ENCODE data around the gene SCGB1D2. TPM values are rescaled to one million over a fixed set of nuclear protein-coding genes. Genes with fewer than 3 reads are reported as not detected.

The SCGB1D2 gene
- total RNA-seq, 2 experiments from 2014 or later: not detected

DNA sequence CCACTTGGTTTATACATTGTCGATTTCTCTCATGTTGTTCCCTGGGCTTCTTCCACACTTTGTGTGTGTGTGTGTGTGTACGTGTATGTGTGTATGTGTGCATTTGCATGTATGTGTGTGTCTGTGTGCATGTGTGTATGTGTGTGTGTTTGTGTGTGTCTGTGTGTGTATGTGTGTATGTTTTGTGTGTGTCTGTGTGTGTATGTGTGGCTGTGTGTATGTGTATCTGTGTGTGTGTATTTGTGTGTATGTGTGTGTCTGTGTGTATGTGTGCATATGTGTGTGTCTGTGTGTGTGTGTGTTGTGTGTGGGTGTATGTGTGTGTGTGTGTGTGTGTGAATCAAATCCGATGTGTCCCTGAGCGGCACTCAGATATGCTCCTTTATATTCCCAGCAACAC is 4.5 kb upstream of the SCGB1D2 start:
- Mint-ChIP-seq H3K4me3 (no peak overlapping the region), H3K27ac (no peak overlapping the region), H3K4me1 (no peaks in the 10 kb centered on the region), H3K27me3 (peaks cover 42% of the 10 kb centered on the region), H3K9me3 (no peaks in the 10 kb centered on the region), H3K36me3 (no peaks in the 10 kb centered on the region)
- no peak for DNase-seq

DNA sequence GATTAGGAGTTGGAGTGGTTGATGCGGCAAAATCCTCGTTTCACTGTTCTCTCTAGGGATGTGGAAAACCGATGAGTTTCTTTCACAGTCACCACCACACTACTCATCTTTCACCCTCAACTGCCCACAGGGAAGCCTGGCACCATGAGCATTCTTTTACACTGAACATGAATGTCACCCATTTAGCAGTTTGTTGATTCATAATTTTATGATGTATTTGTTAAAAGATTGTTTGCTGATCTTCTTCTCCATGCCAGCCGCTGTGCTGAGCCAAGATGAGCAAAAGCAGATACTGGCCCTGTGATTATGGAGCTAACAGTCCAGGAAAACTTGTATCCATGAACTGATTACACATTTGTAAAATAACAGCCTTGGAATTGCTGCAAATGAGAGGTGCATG is 3.9 kb upstream of the SCGB1D2 start:
- peaks cover 37% of the 10 kb centered on the region for H3K27me3 Mint-ChIP-seq

DNA sequence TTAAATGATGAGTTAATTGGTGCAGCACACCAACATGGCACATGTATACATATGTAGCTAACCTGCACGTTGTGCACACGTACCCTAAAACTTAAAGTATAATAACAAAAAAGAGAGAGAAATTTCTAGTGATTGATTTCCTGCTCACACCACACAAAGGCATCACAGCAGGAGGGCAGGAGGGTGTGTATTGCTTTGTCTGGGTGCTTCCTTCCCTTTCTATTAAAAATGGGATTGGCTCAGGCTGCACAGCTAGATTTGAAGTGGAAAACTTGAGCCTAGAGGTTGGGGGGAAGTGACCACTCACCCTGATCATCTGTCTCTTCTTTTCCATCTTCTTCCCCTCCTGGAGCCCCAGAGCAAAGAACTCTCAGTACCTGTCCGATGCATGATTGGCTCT is 944 bp upstream of the SCGB1D2 start:
- no peak for DNase-seq
- Mint-ChIP-seq H3K9me3 (no peaks in the 10 kb centered on the region), H3K27me3 (peaks cover 27% of the 10 kb centered on the region), H3K4me3 (no peak overlapping the region), H3K36me3 (no peaks in the 10 kb centered on the region), H3K4me1 (no peaks in the 10 kb centered on the region), H3K27ac (no peak overlapping the region)

More for the DNA sequence above, 3.9 kb upstream of the SCGB1D2 start:
- DNase-seq: no peak
- no peak overlapping the region for H3K4me3 Mint-ChIP-seq
- no peaks in the 10 kb centered on the region for H3K4me1 Mint-ChIP-seq
- no peaks in the 10 kb centered on the region for H3K36me3 Mint-ChIP-seq
- H3K9me3 Mint-ChIP-seq: no peaks in the 10 kb centered on the region
- no peak overlapping the region for H3K27ac Mint-ChIP-seq

DNA sequence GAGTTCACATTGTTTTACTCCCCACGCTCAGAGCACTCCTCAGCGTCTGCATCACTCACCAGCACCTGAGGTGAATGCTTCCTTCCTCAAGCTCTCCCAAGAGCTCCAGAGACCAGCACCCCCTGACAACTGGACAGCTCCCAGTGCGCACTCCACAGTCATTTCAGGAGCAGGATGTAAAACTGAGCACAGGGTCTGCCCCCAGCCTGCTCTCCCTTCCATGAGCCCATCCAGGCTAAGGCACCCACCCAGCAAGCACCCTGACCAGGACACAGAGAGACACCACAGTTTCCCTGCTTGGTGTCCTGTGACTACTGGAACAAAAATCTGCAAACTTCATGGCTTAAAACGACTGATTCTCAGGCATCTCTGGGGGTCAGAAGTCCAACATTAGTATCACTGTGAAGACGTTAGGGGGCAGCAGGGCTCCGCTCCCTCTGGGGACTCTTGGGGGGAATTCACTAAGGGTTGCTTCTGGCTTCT is 3.3 kb downstream of the SCGB1D2 start:
- DNase-seq: peak; percentile 32
- Mint-ChIP-seq H3K4me3 (no peak overlapping the region), H3K27ac (no peak overlapping the region), H3K9me3 (peaks cover 8% of the 10 kb centered on the region), H3K36me3 (no peaks in the 10 kb centered on the region), H3K4me1 (no peaks in the 10 kb centered on the region), H3K27me3 (peaks cover 30% of the 10 kb centered on the region)

DNA sequence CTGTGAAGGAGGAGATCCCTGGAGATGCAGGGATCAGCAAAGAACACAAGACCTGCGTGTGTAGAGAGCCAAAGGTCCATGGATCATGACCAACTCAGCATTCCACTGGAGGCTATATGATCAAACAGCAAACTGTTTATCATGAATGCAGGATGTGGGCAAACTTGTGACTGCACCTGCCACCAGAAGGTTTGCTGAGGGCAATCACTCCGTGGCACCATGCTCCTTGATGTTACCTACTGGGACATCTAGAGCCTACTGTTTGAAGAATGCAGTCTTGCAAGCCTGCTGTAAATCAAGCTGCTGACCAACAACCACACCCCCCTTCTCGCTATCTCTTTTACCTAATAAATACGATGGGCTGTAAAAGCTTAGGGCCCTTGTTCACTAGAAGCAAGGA is 9.7 kb downstream of the SCGB1D2 start:
- peaks cover 5% of the 10 kb centered on the region for H3K36me3 Mint-ChIP-seq

DNA sequence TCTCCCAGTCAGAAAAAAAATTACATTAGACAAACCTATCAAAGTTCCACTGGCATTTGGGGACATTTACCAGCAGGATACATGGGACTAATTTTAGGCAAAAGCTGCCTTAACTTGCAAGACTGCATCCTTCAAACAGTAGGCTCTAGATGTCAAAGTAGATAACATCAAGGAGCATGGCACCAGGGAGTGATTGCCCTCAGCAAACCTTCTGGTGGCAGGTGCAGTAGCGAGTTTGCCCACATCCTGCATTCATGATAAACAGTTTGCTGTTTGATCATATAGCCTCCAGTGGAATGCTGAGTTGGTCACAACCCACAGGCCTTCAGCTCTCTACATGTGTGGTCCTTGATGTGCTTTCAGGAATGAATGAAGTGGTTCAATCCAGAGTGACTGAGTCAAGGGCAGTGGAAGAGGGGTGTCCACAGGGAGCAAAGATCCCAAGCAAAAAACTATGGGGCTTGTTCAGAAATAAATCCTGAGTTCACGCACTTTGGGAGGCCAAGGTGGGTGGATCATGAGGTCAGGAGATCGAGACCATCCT is 12.0 kb downstream of the SCGB1D2 start:
- peaks cover 18% of the 10 kb centered on the region for H3K27me3 Mint-ChIP-seq
- no peak overlapping the region for H3K4me3 Mint-ChIP-seq
- no peak for DNase-seq
- H3K4me1 Mint-ChIP-seq: no peaks in the 10 kb centered on the region
- peaks cover 5% of the 10 kb centered on the region for H3K36me3 Mint-ChIP-seq
- H3K9me3 Mint-ChIP-seq: peaks cover 26% of the 10 kb centered on the region
- no peak overlapping the region for H3K27ac Mint-ChIP-seq

More for the DNA sequence above, 9.7 kb downstream of the SCGB1D2 start:
- peaks cover 21% of the 10 kb centered on the region for H3K27me3 Mint-ChIP-seq
- H3K4me1 Mint-ChIP-seq: no peaks in the 10 kb centered on the region
- no peak overlapping the region for H3K27ac Mint-ChIP-seq
- no peak for DNase-seq
- H3K4me3 Mint-ChIP-seq: no peak overlapping the region
- H3K9me3 Mint-ChIP-seq: peaks cover 26% of the 10 kb centered on the region

DNA sequence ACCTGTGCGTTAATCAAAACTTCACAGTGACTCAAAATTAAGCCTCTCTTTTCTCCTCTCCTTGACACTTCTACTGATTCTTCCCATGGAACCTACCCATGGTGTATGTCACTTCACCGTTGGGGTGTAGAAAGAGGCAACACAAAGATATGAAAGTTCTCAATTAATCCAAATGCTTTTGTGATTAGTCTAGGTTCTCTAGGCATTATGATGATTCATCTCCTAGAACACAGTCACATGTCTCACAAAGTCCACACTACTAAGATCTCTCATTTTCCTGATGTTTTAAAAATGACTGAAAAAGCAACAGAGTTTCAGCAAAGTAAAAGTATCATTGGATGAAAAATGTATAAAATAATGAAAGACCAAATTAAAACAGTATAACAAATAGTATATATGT is 14.2 kb downstream of the SCGB1D2 start:
- Mint-ChIP-seq H3K36me3 (peaks cover 5% of the 10 kb centered on the region), H3K9me3 (peaks cover 12% of the 10 kb centered on the region), H3K4me1 (no peaks in the 10 kb centered on the region), H3K27me3 (peaks cover 10% of the 10 kb centered on the region), H3K27ac (no peak overlapping the region), H3K4me3 (no peak overlapping the region)
- no peak for DNase-seq

DNA sequence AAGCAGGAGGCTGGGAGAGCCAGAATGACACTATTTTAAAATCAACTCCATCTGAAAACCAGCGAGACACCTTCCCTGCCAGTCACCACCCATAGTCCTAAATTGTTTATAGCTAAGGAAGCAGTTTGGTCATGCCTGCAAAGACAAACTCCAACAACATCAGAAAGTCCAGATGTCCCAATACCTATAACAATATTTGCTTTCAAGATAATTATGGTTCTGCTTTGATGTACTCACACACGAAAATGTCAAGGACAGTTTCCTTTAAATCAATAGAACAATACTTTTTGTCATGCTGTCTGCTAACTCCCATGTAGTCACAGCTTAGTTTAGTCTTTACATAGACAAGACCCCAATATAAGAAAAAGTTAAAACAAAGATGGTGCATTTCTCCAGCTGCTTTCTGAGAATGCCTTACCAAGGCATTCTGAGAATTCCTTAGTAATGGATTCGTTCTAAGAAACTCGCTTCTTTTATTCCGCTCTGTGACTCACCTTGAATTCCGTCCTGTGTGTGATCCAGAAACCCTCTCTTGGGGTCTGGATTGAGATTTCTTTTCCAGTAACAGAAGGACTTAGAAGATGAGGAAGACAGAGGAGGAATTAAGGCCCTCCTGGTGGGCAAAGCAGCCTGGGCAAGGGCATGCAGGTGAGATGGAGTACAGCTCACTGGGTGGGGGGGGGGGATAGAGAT is 18.4 kb downstream of the SCGB1D2 start:
- no peak for DNase-seq
- peaks cover 26% of the 10 kb centered on the region for H3K27me3 Mint-ChIP-seq
- peaks cover 8% of the 10 kb centered on the region for H3K4me1 Mint-ChIP-seq
- no peak overlapping the region for H3K27ac Mint-ChIP-seq
- H3K4me3 Mint-ChIP-seq: no peak overlapping the region
- no peaks in the 10 kb centered on the region for H3K9me3 Mint-ChIP-seq
- H3K36me3 Mint-ChIP-seq: no peaks in the 10 kb centered on the region

DNA sequence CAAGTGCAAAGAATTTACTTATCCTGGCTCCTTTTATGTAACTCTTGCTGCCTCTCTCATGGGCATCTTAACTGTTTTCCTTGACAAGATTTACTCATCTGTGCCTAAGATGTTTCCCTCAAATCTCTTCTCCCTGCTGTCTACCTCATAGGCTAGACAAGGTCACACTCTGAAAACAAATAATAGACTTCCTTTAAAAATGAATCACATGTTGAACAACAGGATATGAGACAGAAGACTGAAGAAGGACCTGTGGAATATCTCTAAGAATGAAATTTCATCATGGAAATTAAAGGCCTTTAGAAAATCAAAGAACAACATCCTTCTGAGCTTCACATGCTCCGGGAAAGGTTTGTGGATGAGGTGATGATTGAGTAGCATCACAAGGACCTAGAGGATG is 22.0 kb downstream of the SCGB1D2 start:
- H3K27ac Mint-ChIP-seq: no peak overlapping the region
- no peak overlapping the region for H3K4me3 Mint-ChIP-seq
- peaks cover 20% of the 10 kb centered on the region for H3K27me3 Mint-ChIP-seq
- no peaks in the 10 kb centered on the region for H3K36me3 Mint-ChIP-seq
- H3K4me1 Mint-ChIP-seq: peaks cover 15% of the 10 kb centered on the region
- DNase-seq: no peak
- no peaks in the 10 kb centered on the region for H3K9me3 Mint-ChIP-seq

DNA sequence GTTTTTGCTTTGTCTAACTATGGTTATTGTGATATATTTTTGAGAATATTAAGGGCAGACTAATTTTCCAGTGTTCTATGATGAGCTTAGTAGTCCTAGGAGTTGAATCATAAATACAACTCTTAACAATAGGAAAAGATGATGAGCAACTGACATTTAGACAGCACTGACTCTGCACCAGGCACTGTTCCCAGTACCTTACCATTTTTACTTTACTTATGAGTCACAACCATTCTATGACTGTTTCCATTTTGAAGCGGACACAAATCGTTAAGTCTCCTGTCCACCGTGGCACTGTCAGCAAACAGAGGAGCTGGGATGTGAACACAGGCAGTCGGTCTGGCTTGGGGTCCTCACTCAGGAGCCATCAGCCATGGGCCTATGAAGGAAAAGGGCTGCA is 24.5 kb downstream of the SCGB1D2 start:
- peak; percentile 17 for DNase-seq
- H3K9me3 Mint-ChIP-seq: no peaks in the 10 kb centered on the region
- H3K4me3 Mint-ChIP-seq: no peak overlapping the region
- H3K4me1 Mint-ChIP-seq: peaks cover 15% of the 10 kb centered on the region
- peaks cover 18% of the 10 kb centered on the region for H3K27me3 Mint-ChIP-seq
- no peaks in the 10 kb centered on the region for H3K36me3 Mint-ChIP-seq
- no peak overlapping the region for H3K27ac Mint-ChIP-seq

DNA sequence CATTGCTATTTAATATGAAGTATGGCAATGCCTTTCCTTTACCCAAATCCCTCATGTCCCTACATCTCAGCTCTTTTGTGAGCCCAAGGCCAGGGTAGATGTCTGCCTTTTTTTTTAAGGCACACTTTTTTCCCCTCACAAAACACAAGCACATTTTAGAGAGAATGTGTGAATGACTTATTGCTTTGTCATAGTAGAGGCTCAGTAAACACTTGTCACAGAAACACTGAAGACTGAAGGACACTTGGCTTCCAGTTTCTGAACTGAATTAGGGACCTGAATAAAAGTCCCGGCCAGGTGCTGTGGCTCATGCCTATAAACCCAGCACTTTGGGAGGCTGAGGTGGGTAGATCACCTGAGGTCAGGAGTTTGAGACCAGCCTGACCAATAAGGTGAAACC is 25.0 kb downstream of the SCGB1D2 start:
- no peaks in the 10 kb centered on the region for H3K36me3 Mint-ChIP-seq
- peaks cover 15% of the 10 kb centered on the region for H3K4me1 Mint-ChIP-seq
- no peaks in the 10 kb centered on the region for H3K9me3 Mint-ChIP-seq
- H3K27me3 Mint-ChIP-seq: peaks cover 14% of the 10 kb centered on the region
- DNase-seq: no peak
- no peak overlapping the region for H3K4me3 Mint-ChIP-seq
- H3K27ac Mint-ChIP-seq: no peak overlapping the region

DNA sequence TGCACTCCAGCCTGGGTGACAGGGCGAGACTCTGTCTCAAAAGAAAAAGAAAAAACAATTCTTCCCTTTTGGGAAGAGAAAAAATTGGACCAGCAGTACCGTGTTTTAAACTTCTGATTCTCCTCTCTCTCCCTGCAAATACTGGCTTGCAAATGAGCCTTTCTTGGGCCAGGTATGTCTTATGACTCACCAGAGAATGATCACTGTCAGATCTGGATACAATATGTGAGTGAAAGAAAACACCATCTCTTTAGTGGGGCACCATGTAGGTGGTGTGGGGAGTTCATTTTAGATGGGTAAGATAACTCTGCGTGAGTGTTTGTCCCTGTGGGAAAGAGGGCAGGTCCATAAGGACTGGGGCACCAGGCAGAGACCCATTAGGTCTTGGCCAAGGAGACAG is 25.5 kb downstream of the SCGB1D2 start:
- Mint-ChIP-seq H3K27me3 (peaks cover 14% of the 10 kb centered on the region), H3K4me1 (peaks cover 15% of the 10 kb centered on the region), H3K36me3 (no peaks in the 10 kb centered on the region), H3K4me3 (no peak overlapping the region), H3K9me3 (no peaks in the 10 kb centered on the region), H3K27ac (no peak overlapping the region)
- DNase-seq: no peak

DNA sequence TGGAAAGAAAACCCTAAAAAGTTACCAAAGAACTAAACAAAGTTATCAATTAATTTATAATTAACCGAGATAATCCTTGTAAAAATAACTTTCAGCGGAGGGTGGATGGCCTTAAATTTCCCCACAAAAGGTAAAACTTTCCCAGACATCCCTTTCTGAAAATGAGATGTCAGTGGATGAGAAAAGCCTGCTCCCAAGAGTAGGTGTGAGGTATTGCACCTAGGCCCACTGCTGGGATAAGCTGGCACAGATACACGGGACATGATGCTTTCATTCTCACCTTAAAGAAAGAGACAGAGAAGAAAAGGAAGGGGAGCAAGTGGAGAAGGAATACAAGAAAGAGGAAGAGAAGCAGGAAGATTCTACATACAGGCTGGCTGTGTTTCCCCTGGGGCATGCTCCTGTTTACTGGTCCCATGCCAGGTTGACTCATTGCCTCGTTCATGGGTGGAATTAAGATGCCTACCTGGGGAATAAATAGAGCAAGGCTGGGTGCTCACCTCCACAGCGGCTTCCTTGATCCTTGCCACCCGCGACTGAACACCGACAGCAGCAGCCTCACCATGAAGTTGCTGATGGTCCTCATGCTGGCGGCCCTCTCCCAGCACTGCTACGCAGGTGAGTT is 27.7 kb downstream of the SCGB1D2 start, which contains the start of gene SCGB2A2:
SCGB2A2 (plus strand) TSS at position 505 of the 625 bp plus-strand sequence; CDS start at position 564, 59 bp downstream.
- no peaks in the 10 kb centered on the region for H3K9me3 Mint-ChIP-seq
- DNase-seq: no peak
- H3K27me3 Mint-ChIP-seq: no peaks in the 10 kb centered on the region
- peaks cover 7% of the 10 kb centered on the region for H3K4me1 Mint-ChIP-seq
- no peak within 1 kb of the TSS for H3K27ac Mint-ChIP-seq
- no peaks in the 10 kb centered on the region for H3K36me3 Mint-ChIP-seq
- H3K4me3 Mint-ChIP-seq: no peak within 1 kb of the TSS

DNA sequence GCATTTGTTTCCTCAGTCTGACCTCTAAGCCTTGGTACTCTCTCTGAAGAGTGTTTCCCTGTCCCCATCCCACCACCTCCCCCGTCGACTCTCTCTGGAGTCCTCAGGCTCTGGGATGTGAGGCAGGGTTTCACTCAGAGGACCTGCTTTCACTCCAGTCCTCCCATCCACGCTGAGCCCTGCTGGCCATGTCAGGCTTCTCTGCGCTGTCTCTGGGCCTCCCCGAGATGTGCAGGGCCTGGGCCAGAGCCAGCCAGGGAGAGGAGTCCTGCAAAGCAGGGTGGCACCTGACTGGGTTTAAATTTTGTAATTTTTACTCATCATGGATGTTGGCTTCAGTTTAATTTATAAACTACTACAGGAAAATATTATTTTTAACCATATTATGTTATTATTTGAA is 31.2 kb downstream of the SCGB1D2 start:
- Mint-ChIP-seq H3K27me3 (no peaks in the 10 kb centered on the region), H3K4me1 (no peaks in the 10 kb centered on the region), H3K4me3 (no peak overlapping the region), H3K9me3 (no peaks in the 10 kb centered on the region), H3K36me3 (no peaks in the 10 kb centered on the region), H3K27ac (no peak overlapping the region)
- no peak for DNase-seq

DNA sequence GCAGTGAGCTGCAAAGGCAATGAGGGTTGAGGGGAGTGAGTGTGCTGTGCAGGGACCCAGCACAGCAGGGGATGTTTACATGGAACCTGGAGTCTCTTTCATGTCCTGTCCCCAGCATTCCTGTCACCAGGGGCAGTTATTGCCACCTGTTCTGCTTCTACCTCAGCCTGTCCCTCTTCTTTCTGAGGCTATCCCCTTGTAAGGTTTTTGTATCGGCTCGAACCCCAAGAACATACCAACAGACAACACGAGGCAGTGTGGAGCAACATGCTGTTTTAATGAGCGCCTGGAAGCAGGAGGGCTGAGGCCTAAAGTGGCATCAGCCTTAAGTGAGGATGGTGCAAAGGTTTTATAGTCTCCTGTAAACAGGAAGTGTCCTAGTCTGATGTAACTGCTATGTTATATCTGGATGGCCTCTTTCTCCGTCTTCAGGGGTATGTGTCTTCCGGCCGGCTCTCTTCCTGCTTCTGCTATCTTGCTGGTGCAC is 31.8 kb downstream of the SCGB1D2 start:
- H3K27me3 Mint-ChIP-seq: no peaks in the 10 kb centered on the region
- no peak overlapping the region for H3K27ac Mint-ChIP-seq
- no peak overlapping the region for H3K4me3 Mint-ChIP-seq
- no peaks in the 10 kb centered on the region for H3K4me1 Mint-ChIP-seq
- H3K36me3 Mint-ChIP-seq: no peaks in the 10 kb centered on the region
- no peaks in the 10 kb centered on the region for H3K9me3 Mint-ChIP-seq
- DNase-seq: no peak
